AG09309 (cell line): ENCODE results near the gene CELF4.

Source experiments
- DNase-seq: peaks from one replicate; pipeline ENCODE4 v3.0.0-alpha.2; 2010; ENCODE audit warnings: low read depth
- H3K4me3 ChIP-seq: 2 replicates; pipeline ENCODE4 v1.5.1; 2011; ENCODE audit warnings: mild to moderate bottlenecking, low read depth, low read length, moderate library complexity; ENCODE audit not compliant: control insufficient read depth
- TF ChIP-seq, protein P1 (sequence below): IDR thresholded peaks from 2 replicates; pipeline ENCODE4 v1.5.1; 2011; ENCODE audit warnings: mild to moderate bottlenecking, low read depth, low read length, inconsistent platforms; ENCODE audit not compliant: insufficient read depth, control insufficient read depth; ENCODE audit errors: missing control alignments

CELF4 gene

GRCh38 chr18:37426586-37426985 lies 139.0 kb downstream of the CELF4 start:
- no peak for DNase-seq
- TF ChIP-seq, protein P1, sequence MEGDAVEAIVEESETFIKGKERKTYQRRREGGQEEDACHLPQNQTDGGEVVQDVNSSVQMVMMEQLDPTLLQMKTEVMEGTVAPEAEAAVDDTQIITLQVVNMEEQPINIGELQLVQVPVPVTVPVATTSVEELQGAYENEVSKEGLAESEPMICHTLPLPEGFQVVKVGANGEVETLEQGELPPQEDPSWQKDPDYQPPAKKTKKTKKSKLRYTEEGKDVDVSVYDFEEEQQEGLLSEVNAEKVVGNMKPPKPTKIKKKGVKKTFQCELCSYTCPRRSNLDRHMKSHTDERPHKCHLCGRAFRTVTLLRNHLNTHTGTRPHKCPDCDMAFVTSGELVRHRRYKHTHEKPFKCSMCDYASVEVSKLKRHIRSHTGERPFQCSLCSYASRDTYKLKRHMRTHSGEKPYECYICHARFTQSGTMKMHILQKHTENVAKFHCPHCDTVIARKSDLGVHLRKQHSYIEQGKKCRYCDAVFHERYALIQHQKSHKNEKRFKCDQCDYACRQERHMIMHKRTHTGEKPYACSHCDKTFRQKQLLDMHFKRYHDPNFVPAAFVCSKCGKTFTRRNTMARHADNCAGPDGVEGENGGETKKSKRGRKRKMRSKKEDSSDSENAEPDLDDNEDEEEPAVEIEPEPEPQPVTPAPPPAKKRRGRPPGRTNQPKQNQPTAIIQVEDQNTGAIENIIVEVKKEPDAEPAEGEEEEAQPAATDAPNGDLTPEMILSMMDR, result no peak

GRCh38 chr18:37425222-37425621 lies 140.4 kb downstream of the CELF4 start:
- DNase-seq, result no peak

More at GRCh38 chr18:37426586-37426985, 139.0 kb downstream of the CELF4 start:
- H3K4me3 ChIP-seq, result no peak overlapping the region

GRCh38 chr18:37424507-37424906 lies 141.1 kb downstream of the CELF4 start:
- no peak overlapping the region for H3K4me3 ChIP-seq
- TF ChIP-seq, protein P1, result no peak
- no peak for DNase-seq

More at GRCh38 chr18:37425222-37425621, 140.4 kb downstream of the CELF4 start:
- H3K4me3 ChIP-seq, result no peak overlapping the region
- TF ChIP-seq, protein P1, result no peak

DNA sequence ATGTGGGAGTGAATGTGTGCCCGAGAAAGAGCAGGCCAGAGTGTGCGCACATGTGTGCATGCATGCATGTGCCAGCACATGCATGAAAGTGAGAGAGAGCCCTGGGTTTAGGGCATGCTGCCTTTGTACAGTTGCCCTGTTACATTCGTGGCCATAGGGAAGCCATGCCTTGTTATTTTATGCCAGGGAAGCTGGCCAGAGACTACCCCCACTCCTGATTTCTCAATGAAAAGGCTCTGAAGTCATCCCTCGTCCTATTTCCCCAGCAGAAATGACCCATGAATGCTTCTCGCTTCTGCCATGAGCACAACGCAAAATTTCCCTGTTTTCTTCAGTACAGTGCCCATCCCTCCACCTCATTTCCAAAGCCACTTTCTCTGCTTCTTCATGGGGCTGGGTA lies 143.0 kb downstream of the CELF4 start:
- TF ChIP-seq, protein P1, result no peak
- H3K4me3 ChIP-seq, result no peak overlapping the region
- DNase-seq, result no peak

DNA sequence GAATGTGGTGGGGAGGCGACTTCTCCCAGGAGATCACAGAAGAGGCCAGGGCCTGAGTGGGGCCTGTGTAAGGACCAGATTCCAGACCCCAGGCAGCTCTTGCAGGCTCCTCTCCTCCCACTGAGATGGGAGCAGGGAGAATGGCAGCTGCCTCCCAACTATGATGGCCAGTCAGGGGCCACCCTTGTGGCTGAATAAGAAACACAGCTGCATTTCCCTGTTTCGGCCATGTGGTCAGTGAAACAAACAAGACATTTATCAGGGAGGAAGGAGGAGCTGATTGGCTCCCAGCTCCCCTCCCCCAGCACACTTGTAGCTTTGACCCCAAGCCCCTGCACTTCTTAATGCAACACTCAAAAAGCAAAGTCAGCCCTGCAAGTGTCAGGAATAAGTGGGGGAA lies 143.5 kb downstream of the CELF4 start:
- TF ChIP-seq, protein P1, result no peak
- no peak for DNase-seq
- H3K4me3 ChIP-seq, result no peak overlapping the region

GRCh38 chr18:37421341-37422077 lies 144.1 kb downstream of the CELF4 start:
- DNase-seq, result no peak
- H3K4me3 ChIP-seq, result no peak overlapping the region
- TF ChIP-seq, protein P1, result no peak
